ENCODE measurements around the gene PPP1R3G.

Gene PPP1R3G

GRCh38 chr6:5093231-5094015 lies 8.3 kb downstream of the PPP1R3G start:
- H3K27me3 Mint-ChIP-seq = peaks cover 10% of the 10 kb centered on the region
- no peaks in the 10 kb centered on the region for H3K9me3 Mint-ChIP-seq
- H3K4me3 Mint-ChIP-seq = no peak overlapping the region
- no peaks in the 10 kb centered on the region for H3K36me3 Mint-ChIP-seq
- H3K27ac Mint-ChIP-seq = no peak overlapping the region
- no peak for DNase-seq (ENCODE audit: low spot score in 2 of 2)
- ATAC-seq (ENCODE audit: low read depth) = no peak
- peaks cover 31% of the 10 kb centered on the region for H3K4me1 Mint-ChIP-seq

- Mint-ChIP-seq H3K9me3 (no peaks in the 10 kb centered on the region), H3K27ac (no peak overlapping the region)
- ATAC-seq (ENCODE audit: low read depth) = no peak
Measured at GRCh38 chr6:5094327-5094726, 9.2 kb downstream of the PPP1R3G start.

GRCh38 chr6:5095236-5095635 lies 10.1 kb downstream of the PPP1R3G start:
- DNase-seq (ENCODE audit: low spot score in 2 of 2) = no peak
- H3K27ac Mint-ChIP-seq = peak overlapping the region; percentile 20
- H3K4me3 Mint-ChIP-seq = peak overlapping the region; percentile 8
- peaks cover 10% of the 10 kb centered on the region for H3K27me3 Mint-ChIP-seq
- H3K36me3 Mint-ChIP-seq = no peaks in the 10 kb centered on the region
- peaks cover 2% of the 10 kb centered on the region for H3K9me3 Mint-ChIP-seq
- ATAC-seq (ENCODE audit: low read depth) = peak; percentile 79
- peaks cover 31% of the 10 kb centered on the region for H3K4me1 Mint-ChIP-seq

More at GRCh38 chr6:5094327-5094726, 9.2 kb downstream of the PPP1R3G start:
- Mint-ChIP-seq H3K4me3 (peak overlapping the region; percentile 58), H3K36me3 (no peaks in the 10 kb centered on the region), H3K4me1 (peaks cover 31% of the 10 kb centered on the region), H3K27me3 (peaks cover 10% of the 10 kb centered on the region)
- no peak for DNase-seq (ENCODE audit: low spot score in 2 of 2)

GRCh38 chr6:5096482-5096881 lies 11.3 kb downstream of the PPP1R3G start:
- Mint-ChIP-seq H3K4me3 (no peak overlapping the region), H3K4me1 (peaks cover 22% of the 10 kb centered on the region), H3K27me3 (peaks cover 7% of the 10 kb centered on the region), H3K9me3 (peaks cover 2% of the 10 kb centered on the region), H3K27ac (no peak overlapping the region), H3K36me3 (no peaks in the 10 kb centered on the region)
- DNase-seq (ENCODE audit: low spot score in 2 of 2) (no peak), ATAC-seq (ENCODE audit: low read depth) (no peak)

GRCh38 chr6:5098501-5099270 lies 13.5 kb downstream of the PPP1R3G start:
- ATAC-seq (ENCODE audit: low read depth) = no peak
- Mint-ChIP-seq H3K4me3 (no peak overlapping the region), H3K9me3 (peaks cover 2% of the 10 kb centered on the region), H3K27ac (no peak overlapping the region), H3K36me3 (no peaks in the 10 kb centered on the region), H3K4me1 (peaks cover 18% of the 10 kb centered on the region), H3K27me3 (peaks cover 2% of the 10 kb centered on the region)
- DNase-seq (ENCODE audit: low spot score in 2 of 2) = no peak

- Mint-ChIP-seq H3K9me3 (peaks cover 2% of the 10 kb centered on the region), H3K36me3 (no peaks in the 10 kb centered on the region), H3K4me3 (no peak overlapping the region), H3K27me3 (peaks cover 2% of the 10 kb centered on the region), H3K27ac (no peak overlapping the region), H3K4me1 (peaks cover 15% of the 10 kb centered on the region)
- ATAC-seq (ENCODE audit: low read depth) (no peak), DNase-seq (ENCODE audit: low spot score in 2 of 2) (no peak)
Measured at GRCh38 chr6:5099537-5099936, 14.4 kb downstream of the PPP1R3G start.

GRCh38 chr6:5100806-5101205 lies 15.7 kb downstream of the PPP1R3G start:
- Mint-ChIP-seq H3K27ac (no peak overlapping the region), H3K27me3 (no peaks in the 10 kb centered on the region), H3K4me3 (no peak overlapping the region), H3K9me3 (peaks cover 2% of the 10 kb centered on the region), H3K4me1 (peaks cover 7% of the 10 kb centered on the region), H3K36me3 (no peaks in the 10 kb centered on the region)
- no peak for DNase-seq (ENCODE audit: low spot score in 2 of 2)
- ATAC-seq (ENCODE audit: low read depth) = no peak

- DNase-seq (ENCODE audit: low spot score in 2 of 2) (no peak), ATAC-seq (ENCODE audit: low read depth) (no peak)
- Mint-ChIP-seq H3K9me3 (peaks cover 2% of the 10 kb centered on the region), H3K4me3 (no peak overlapping the region), H3K27me3 (no peaks in the 10 kb centered on the region), H3K27ac (no peak overlapping the region), H3K36me3 (no peaks in the 10 kb centered on the region), H3K4me1 (no peaks in the 10 kb centered on the region)
Measured at GRCh38 chr6:5102267-5102970, 17.3 kb downstream of the PPP1R3G start.

- Mint-ChIP-seq H3K9me3 (peaks cover 2% of the 10 kb centered on the region), H3K27me3 (no peaks in the 10 kb centered on the region), H3K4me1 (no peaks in the 10 kb centered on the region), H3K4me3 (no peak overlapping the region), H3K36me3 (peaks cover 3% of the 10 kb centered on the region), H3K27ac (no peak overlapping the region)
- DNase-seq (ENCODE audit: low spot score in 2 of 2) (no peak), ATAC-seq (ENCODE audit: low read depth) (no peak)
Measured at GRCh38 chr6:5103250-5103649, 18.1 kb downstream of the PPP1R3G start.

GRCh38 chr6:5104667-5105066 lies 19.5 kb downstream of the PPP1R3G start:
- Mint-ChIP-seq H3K4me1 (no peaks in the 10 kb centered on the region), H3K27me3 (no peaks in the 10 kb centered on the region), H3K4me3 (no peak overlapping the region), H3K27ac (no peak overlapping the region), H3K9me3 (peaks cover 2% of the 10 kb centered on the region), H3K36me3 (peaks cover 3% of the 10 kb centered on the region)
- DNase-seq (ENCODE audit: low spot score in 2 of 2) = no peak
- ATAC-seq (ENCODE audit: low read depth) = no peak

GRCh38 chr6:5105146-5105545 lies 20.0 kb downstream of the PPP1R3G start:
- Mint-ChIP-seq H3K4me3 (no peak overlapping the region), H3K27me3 (no peaks in the 10 kb centered on the region), H3K9me3 (no peaks in the 10 kb centered on the region), H3K36me3 (peaks cover 3% of the 10 kb centered on the region), H3K27ac (no peak overlapping the region), H3K4me1 (no peaks in the 10 kb centered on the region)
- ATAC-seq (ENCODE audit: low read depth) (no peak), DNase-seq (ENCODE audit: low spot score in 2 of 2) (no peak)

GRCh38 chr6:5107341-5107740 lies 22.2 kb downstream of the PPP1R3G start:
- Mint-ChIP-seq H3K36me3 (peaks cover 14% of the 10 kb centered on the region), H3K4me1 (no peaks in the 10 kb centered on the region), H3K9me3 (no peaks in the 10 kb centered on the region), H3K27me3 (no peaks in the 10 kb centered on the region), H3K4me3 (no peak overlapping the region), H3K27ac (no peak overlapping the region)
- DNase-seq (ENCODE audit: low spot score in 2 of 2) (no peak), ATAC-seq (ENCODE audit: low read depth) (no peak)

- ATAC-seq (ENCODE audit: low read depth) (no peak), DNase-seq (ENCODE audit: low spot score in 2 of 2) (no peak)
- Mint-ChIP-seq H3K9me3 (no peaks in the 10 kb centered on the region), H3K36me3 (peaks cover 18% of the 10 kb centered on the region), H3K27ac (no peak overlapping the region), H3K4me3 (no peak overlapping the region), H3K4me1 (no peaks in the 10 kb centered on the region), H3K27me3 (no peaks in the 10 kb centered on the region)
Measured at GRCh38 chr6:5108068-5108467, 22.9 kb downstream of the PPP1R3G start.

- DNase-seq (ENCODE audit: low spot score in 2 of 2) = no peak
- Mint-ChIP-seq H3K9me3 (no peaks in the 10 kb centered on the region), H3K27ac (no peak overlapping the region), H3K27me3 (no peaks in the 10 kb centered on the region), H3K36me3 (peaks cover 18% of the 10 kb centered on the region), H3K4me1 (no peaks in the 10 kb centered on the region), H3K4me3 (no peak overlapping the region)
- no peak for ATAC-seq (ENCODE audit: low read depth)
Measured at GRCh38 chr6:5108536-5109150, 23.5 kb downstream of the PPP1R3G start.

Data from memory B cell (primary cell).